Activated CD4-positive, alpha-beta memory T cell treated with anti-CD3 and anti-CD28 coated beads, Interleukin-2, amount 10 ng/mL, durations not matched to agents 7 days and 5 days (primary cell): ENCODE data around the gene SETMAR. TPM values are rescaled to one million over a fixed set of nuclear protein-coding genes. Genes with fewer than 3 reads are reported as not detected.
"Not testable (repeated sequence)": the region's sequence is repeated elsewhere in the genome, so short reads cannot be mapped to it uniquely, and the experiment has no call there.

Source experiments
- CTCF ChIA-PET: fragments of 350-600 bp; sonication (Branson Sonifier 250); formaldehyde crosslinking; loops from one replicate; lab custom pipeline; 2021; ENCODE audit warnings: antibody characterized with exemption, inconsistent platforms; lab: Charles Lee
- POLR2A ChIA-PET: fragments of 350-600 bp; sonication (Branson Sonifier 250); formaldehyde crosslinking; loops from one replicate; lab custom pipeline; 2021; ENCODE audit warnings: antibody characterized with exemption; lab: Charles Lee
- DNase-seq: peaks from one replicate; pipeline ENCODE4 v3.0.0-alpha.2; 2020
- H3K27ac Mint-ChIP-seq: one replicate; pipeline ENCODE4 v1.8.0; 2021; ENCODE audit warnings: mild to moderate bottlenecking, mixed read lengths
- H3K27me3 Mint-ChIP-seq: one replicate; pipeline ENCODE4 v1.8.0; 2021; ENCODE audit warnings: mixed read lengths
- H3K36me3 Mint-ChIP-seq: one replicate; pipeline ENCODE4 v1.8.0; 2021; ENCODE audit warnings: low read depth, mixed read lengths
- H3K4me1 Mint-ChIP-seq: one replicate; pipeline ENCODE4 v1.8.0; 2021; ENCODE audit warnings: mixed read lengths
- H3K4me3 Mint-ChIP-seq: one replicate; pipeline ENCODE4 v1.8.0; 2021; ENCODE audit warnings: mild to moderate bottlenecking, mixed read lengths
- H3K9me3 Mint-ChIP-seq: one replicate; pipeline ENCODE4 v1.8.0; 2021; ENCODE audit warnings: mixed read lengths
- total RNA-seq, 2 experiments: library from RNA; stranded (reverse); gene quantifications; one replicate each; pipeline ENCODE4 v1.2.3, GENCODE V29; 2021

SETMAR gene
- total RNA-seq, 2 experiments from 2014 or later = 5.2 to 6.2 TPM

GRCh38 chr3:4296454-4296853, 6.7 kb upstream of the SETMAR start:
- H3K36me3 Mint-ChIP-seq, H3K4me1 Mint-ChIP-seq, POLR2A ChIA-PET, H3K27me3 Mint-ChIP-seq, DNase-seq, H3K4me3 Mint-ChIP-seq, H3K27ac Mint-ChIP-seq, H3K9me3 Mint-ChIP-seq: not testable (repeated sequence)
- CTCF ChIA-PET = interaction anchor here (0.6 to 1.2 kb wide), 2 partner anchors 54 to 909 kb away, joined by 3 to 4 read pairs; no protein-coding TSS in a partner anchor

GRCh38 chr3:4297486-4297885, 5.7 kb upstream of the SETMAR start:
- Mint-ChIP-seq H3K9me3 (peaks cover 3% of the 10 kb centered on the region), H3K27me3 (peaks cover 2% of the 10 kb centered on the region), H3K4me1 (peaks cover 4% of the 10 kb centered on the region), H3K27ac (no peak overlapping the region), H3K36me3 (no peaks in the 10 kb centered on the region), H3K4me3 (no peak overlapping the region)
- ChIA-PET POLR2A (no interaction called here), CTCF (interaction anchor here (1.2 kb wide), 1 partner anchor 53 kb away, joined by 4 read pairs; no protein-coding TSS in a partner anchor)
- DNase-seq = no peak

GRCh38 chr3:4302747-4303146, 422 bp upstream of the SETMAR start:
- Mint-ChIP-seq H3K4me3 (peak overlapping the region; percentile 98), H3K27ac (peak overlapping the region; percentile 94), H3K4me1 (peaks cover 21% of the 10 kb centered on the region), H3K27me3 (peaks cover 2% of the 10 kb centered on the region), H3K9me3 (peaks cover 5% of the 10 kb centered on the region), H3K36me3 (peaks cover 10% of the 10 kb centered on the region)
- ChIA-PET POLR2A (interaction anchor here (0.6 to 1.1 kb wide), 2 partner anchors 216 to 570 kb away, joined by 4 read pairs; no protein-coding TSS in a partner anchor), CTCF (no interaction called here)
- DNase-seq = no peak

GRCh38 chr3:4305210-4305609, 2.0 kb downstream of the SETMAR start:
- Mint-ChIP-seq H3K36me3 (peaks cover 12% of the 10 kb centered on the region), H3K4me1 (peaks cover 18% of the 10 kb centered on the region), H3K4me3 (peak overlapping the region; percentile 6)
- CTCF ChIA-PET = interaction anchor here (2.1 kb wide), 1 partner anchor 46 kb away, joined by 6 read pairs; no protein-coding TSS in a partner anchor
- DNase-seq, H3K9me3 Mint-ChIP-seq, H3K27me3 Mint-ChIP-seq, H3K27ac Mint-ChIP-seq: not testable (repeated sequence)
- POLR2A ChIA-PET = interaction anchor here (3.9 kb wide), 1 partner anchor 188 kb away, joined by 17 read pairs; the partner anchor contains the start of gene ITPR1

GRCh38 chr3:4306091-4306490, 2.9 kb downstream of the SETMAR start:
- Mint-ChIP-seq H3K9me3 (peaks cover 2% of the 10 kb centered on the region), H3K27ac (no peak overlapping the region), H3K4me1 (peaks cover 17% of the 10 kb centered on the region), H3K36me3 (peaks cover 12% of the 10 kb centered on the region), H3K27me3 (no peaks in the 10 kb centered on the region), H3K4me3 (no peak overlapping the region)
- CTCF ChIA-PET = interaction anchor here (0.5 to 2.1 kb wide), 3 partner anchors 25 to 353 kb away, joined by 3 to 6 read pairs (median 3); no protein-coding TSS in a partner anchor
- POLR2A ChIA-PET = interaction anchor here (3.9 kb wide), 1 partner anchor 187 kb away, joined by 17 read pairs; the partner anchor contains the start of gene ITPR1
- DNase-seq = no peak

- Mint-ChIP-seq H3K4me3 (no peak overlapping the region), H3K36me3 (peaks cover 12% of the 10 kb centered on the region), H3K27me3 (no peaks in the 10 kb centered on the region), H3K9me3 (peaks cover 2% of the 10 kb centered on the region), H3K27ac (no peak overlapping the region), H3K4me1 (peaks cover 17% of the 10 kb centered on the region)
- no peak for DNase-seq
- CTCF ChIA-PET = interaction anchor here (0.9 to 2.1 kb wide), 3 partner anchors 8 to 327 kb away, joined by 3 to 6 read pairs (median 3); no protein-coding TSS in a partner anchor
- POLR2A ChIA-PET = interaction anchor here (3.9 kb wide), 1 partner anchor 187 kb away, joined by 17 read pairs; the partner anchor contains the start of gene ITPR1
These were observed 3.7 kb downstream of the SETMAR start for GRCh38 chr3:4306860-4307259.

GRCh38 chr3:4309491-4310128, 6.4 kb downstream of the SETMAR start:
- no peak overlapping the region for H3K4me3 Mint-ChIP-seq
- H3K4me1 Mint-ChIP-seq = peaks cover 5% of the 10 kb centered on the region
- no peaks in the 10 kb centered on the region for H3K9me3 Mint-ChIP-seq
- CTCF ChIA-PET = no interaction called here
- POLR2A ChIA-PET = no interaction called here
- no peak overlapping the region for H3K27ac Mint-ChIP-seq
- peaks cover 8% of the 10 kb centered on the region for H3K36me3 Mint-ChIP-seq
- no peak for DNase-seq
- H3K27me3 Mint-ChIP-seq = no peaks in the 10 kb centered on the region

GRCh38 chr3:4310971-4311370, 7.8 kb downstream of the SETMAR start:
- CTCF ChIA-PET = interaction anchor here (1.0 kb wide), 1 partner anchor 18 kb away, joined by 3 read pairs; no protein-coding TSS in a partner anchor
- POLR2A ChIA-PET = no interaction called here
- H3K4me1 Mint-ChIP-seq = no peaks in the 10 kb centered on the region
- DNase-seq = no peak
- H3K36me3 Mint-ChIP-seq = peaks cover 8% of the 10 kb centered on the region
- H3K9me3 Mint-ChIP-seq = no peaks in the 10 kb centered on the region
- no peak overlapping the region for H3K27ac Mint-ChIP-seq
- no peak overlapping the region for H3K4me3 Mint-ChIP-seq
- H3K27me3 Mint-ChIP-seq = no peaks in the 10 kb centered on the region

- H3K27ac Mint-ChIP-seq = no peak overlapping the region
- no peaks in the 10 kb centered on the region for H3K4me1 Mint-ChIP-seq
- no peaks in the 10 kb centered on the region for H3K9me3 Mint-ChIP-seq
- ChIA-PET CTCF (interaction anchor here (1.0 kb wide), 1 partner anchor 18 kb away, joined by 3 read pairs; no protein-coding TSS in a partner anchor), POLR2A (no interaction called here)
- peaks cover 12% of the 10 kb centered on the region for H3K36me3 Mint-ChIP-seq
- DNase-seq = no peak
- no peaks in the 10 kb centered on the region for H3K27me3 Mint-ChIP-seq
- no peak overlapping the region for H3K4me3 Mint-ChIP-seq
These were observed 8.3 kb downstream of the SETMAR start for GRCh38 chr3:4311496-4311895.

GRCh38 chr3:4313606-4314293, 10.6 kb downstream of the SETMAR start:
- Mint-ChIP-seq H3K27me3 (no peaks in the 10 kb centered on the region), H3K27ac (no peak overlapping the region), H3K4me3 (no peak overlapping the region), H3K36me3 (peaks cover 4% of the 10 kb centered on the region), H3K4me1 (no peaks in the 10 kb centered on the region), H3K9me3 (no peaks in the 10 kb centered on the region)
- POLR2A ChIA-PET = no interaction called here
- DNase-seq = no peak
- CTCF ChIA-PET = no interaction called here

- Mint-ChIP-seq H3K27me3 (no peaks in the 10 kb centered on the region), H3K36me3 (peaks cover 4% of the 10 kb centered on the region), H3K9me3 (no peaks in the 10 kb centered on the region), H3K27ac (no peak overlapping the region), H3K4me1 (no peaks in the 10 kb centered on the region), H3K4me3 (no peak overlapping the region)
- POLR2A ChIA-PET = no interaction called here
- no peak for DNase-seq
- CTCF ChIA-PET = interaction anchor here (0.6 to 1.5 kb wide), 9 partner anchors 8 to 330 kb away, joined by 3 to 7 read pairs (median 3); partner anchors contain the start of gene ITPR1
These were observed 11.5 kb downstream of the SETMAR start for GRCh38 chr3:4314688-4315087.

- Mint-ChIP-seq H3K4me3 (no peak overlapping the region), H3K27ac (no peak overlapping the region), H3K36me3 (peaks cover 4% of the 10 kb centered on the region), H3K4me1 (no peaks in the 10 kb centered on the region), H3K9me3 (no peaks in the 10 kb centered on the region), H3K27me3 (no peaks in the 10 kb centered on the region)
- POLR2A ChIA-PET = no interaction called here
- CTCF ChIA-PET = interaction anchor here (0.7 kb wide), 1 partner anchor 25 kb away, joined by 3 read pairs; no protein-coding TSS in a partner anchor
- no peak for DNase-seq
These were observed 17.1 kb downstream of the SETMAR start for GRCh38 chr3:4320096-4320911.
